ENCODE results near the gene HELB.
"Not testable (repeated sequence)": the region's sequence is repeated elsewhere in the genome, so short reads cannot be mapped to it uniquely, and the experiment has no call there.

HELB gene

GRCh38 chr12:66303316-66303804 lies 1.1 kb downstream of the HELB start:
- DNase-seq (ENCODE audit: low spot score), result not testable (repeated sequence)

- no peak for DNase-seq (ENCODE audit: low spot score)
These were observed 2.1 kb downstream of the HELB start for GRCh38 chr12:66304296-66304900.

GRCh38 chr12:66309606-66310005 lies 7.3 kb downstream of the HELB start:
- no peak for DNase-seq (ENCODE audit: low spot score)

GRCh38 chr12:66312189-66312588 lies 9.9 kb downstream of the HELB start:
- DNase-seq (ENCODE audit: low spot score), result no peak

GRCh38 chr12:66314278-66314677 lies 12.0 kb downstream of the HELB start:
- no peak for DNase-seq (ENCODE audit: low spot score)

- no peak for DNase-seq (ENCODE audit: low spot score)
These were observed 17.1 kb downstream of the HELB start for GRCh38 chr12:66319266-66319954.

- no peak for DNase-seq (ENCODE audit: low spot score)
These were observed 18.7 kb downstream of the HELB start for GRCh38 chr12:66320996-66321395.

GRCh38 chr12:66321435-66321834 lies 19.1 kb downstream of the HELB start:
- DNase-seq (ENCODE audit: low spot score), result no peak

GRCh38 chr12:66323017-66323416 lies 20.7 kb downstream of the HELB start:
- no peak for DNase-seq (ENCODE audit: low spot score)

GRCh38 chr12:66329941-66330340 lies 27.6 kb downstream of the HELB start:
- DNase-seq (ENCODE audit: low spot score), result no peak

GRCh38 chr12:66331016-66331415 lies 28.7 kb downstream of the HELB start:
- no peak for DNase-seq (ENCODE audit: low spot score)

GRCh38 chr12:66331814-66332213 lies 29.5 kb downstream of the HELB start:
- DNase-seq (ENCODE audit: low spot score), result no peak

GRCh38 chr12:66335746-66336145 lies 33.5 kb downstream of the HELB start:
- no peak for DNase-seq (ENCODE audit: low spot score)

- no peak for DNase-seq (ENCODE audit: low spot score)
These were observed 35.2 kb downstream of the HELB start for GRCh38 chr12:66337381-66338010.

GRCh38 chr12:66340131-66340530 lies 37.8 kb downstream of the HELB start:
- DNase-seq (ENCODE audit: low spot score), result no peak

GRCh38 chr12:66341126-66341525 lies 38.8 kb downstream of the HELB start:
- no peak for DNase-seq (ENCODE audit: low spot score)

GRCh38 chr12:66345212-66345611 lies 42.9 kb downstream of the HELB start:
- DNase-seq (ENCODE audit: low spot score), result no peak

GRCh38 chr12:66345956-66346355 lies 43.7 kb downstream of the HELB start:
- DNase-seq (ENCODE audit: low spot score), result no peak

GRCh38 chr12:66351301-66351700 lies 49.0 kb downstream of the HELB start:
- no peak for DNase-seq (ENCODE audit: low spot score)

- DNase-seq (ENCODE audit: low spot score), result no peak
These were observed 49.9 kb downstream of the HELB start for GRCh38 chr12:66352197-66352596.

GRCh38 chr12:66352899-66353298 lies 50.6 kb downstream of the HELB start:
- DNase-seq (ENCODE audit: low spot score), result no peak

GRCh38 chr12:66354291-66354690 lies 52.0 kb downstream of the HELB start:
- no peak for DNase-seq (ENCODE audit: low spot score)

- no peak for DNase-seq (ENCODE audit: low spot score)
These were observed 57.0 kb downstream of the HELB start for GRCh38 chr12:66359300-66359699.

Measured in LoVo (cell line).